Liver (tissue), 3 donors: Measurements from ENCODE around the gene FDX1.

Source experiments
- EGR1 ChIP-seq, 2 donors: IDR thresholded peaks; 2 replicates each; pipeline ENCODE4 v1.6.1; 2016 to 2018; ENCODE audit warnings: antibody characterized with exemption in 2 of 2, low read depth in 2 of 2
- GABPA ChIP-seq, 2 donors: IDR thresholded peaks in 1 of 2; conservative IDR thresholded peaks in 1 of 2; 2 replicates each; pipeline ENCODE4 v1.6.1; 2016; ENCODE audit warnings: antibody characterized with exemption in 2 of 2, mild to moderate bottlenecking in 1 of 2, moderate library complexity in 1 of 2
- HNF4A ChIP-seq, 2 donors: conservative IDR thresholded peaks; 2 replicates each; pipeline ENCODE4 v1.6.1; 2016; ENCODE audit warnings: antibody characterized with exemption in 2 of 2, mild to moderate bottlenecking in 2 of 2
- RXRA ChIP-seq, 2 donors: IDR thresholded peaks; 2 replicates each; pipeline ENCODE4 v1.6.1; 2017 to 2018; ENCODE audit warnings: antibody characterized with exemption in 2 of 2, mild to moderate bottlenecking in 1 of 2
- SP1 ChIP-seq: IDR thresholded peaks from 2 replicates; pipeline ENCODE4 v1.6.1; 2018; ENCODE audit warnings: antibody characterized with exemption, mild to moderate bottlenecking
- YY1 ChIP-seq: IDR thresholded peaks from 2 replicates; pipeline ENCODE4 v1.6.1; 2016; ENCODE audit warnings: antibody characterized with exemption, mild to moderate bottlenecking
- TF ChIP-seq, protein P1 (sequence below): fragments of 150-350 bp; IDR thresholded peaks from 2 replicates; pipeline ENCODE4 v1.5.1; 2017; ENCODE audit warnings: improper control_type of control experiment, low read depth, low read length; ENCODE audit not compliant: missing input control
- TF ChIP-seq, protein P2 (sequence below): IDR thresholded peaks from 2 replicates; pipeline ENCODE4 v1.6.1; 2016; ENCODE audit warnings: antibody characterized with exemption
- TF ChIP-seq, protein P3 (sequence below): IDR thresholded peaks from 2 replicates; pipeline ENCODE4 v1.6.1; 2016; ENCODE audit warnings: antibody characterized with exemption, mild to moderate bottlenecking
- TF ChIP-seq, protein P4 (sequence below): IDR thresholded peaks from 2 replicates; pipeline ENCODE4 v1.6.1; 2016; ENCODE audit warnings: antibody characterized with exemption
- donor health status: healthy.
- donor health status: healthy.

DNA sequence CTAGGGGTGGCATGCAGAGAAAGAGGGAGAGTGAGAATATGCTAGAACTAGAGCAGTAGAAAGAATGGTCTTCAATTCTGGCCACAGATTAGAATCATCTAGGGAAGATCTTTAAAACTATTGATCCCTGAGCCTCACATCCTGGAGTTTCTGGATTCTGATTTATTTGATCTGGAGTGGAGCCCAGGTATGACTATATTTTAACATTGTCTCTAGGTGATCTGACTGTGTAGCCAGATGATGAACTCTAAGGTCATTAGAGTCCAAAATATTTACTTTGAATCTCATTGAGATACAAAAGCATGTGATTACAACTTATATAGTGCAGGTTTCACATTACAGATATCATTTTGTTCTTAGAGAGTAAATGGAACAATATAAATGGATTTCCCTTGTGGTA, 79.7 kb downstream of the FDX1 start:
- no peak for TF ChIP-seq YY1
- TF ChIP-seq, protein P1, sequence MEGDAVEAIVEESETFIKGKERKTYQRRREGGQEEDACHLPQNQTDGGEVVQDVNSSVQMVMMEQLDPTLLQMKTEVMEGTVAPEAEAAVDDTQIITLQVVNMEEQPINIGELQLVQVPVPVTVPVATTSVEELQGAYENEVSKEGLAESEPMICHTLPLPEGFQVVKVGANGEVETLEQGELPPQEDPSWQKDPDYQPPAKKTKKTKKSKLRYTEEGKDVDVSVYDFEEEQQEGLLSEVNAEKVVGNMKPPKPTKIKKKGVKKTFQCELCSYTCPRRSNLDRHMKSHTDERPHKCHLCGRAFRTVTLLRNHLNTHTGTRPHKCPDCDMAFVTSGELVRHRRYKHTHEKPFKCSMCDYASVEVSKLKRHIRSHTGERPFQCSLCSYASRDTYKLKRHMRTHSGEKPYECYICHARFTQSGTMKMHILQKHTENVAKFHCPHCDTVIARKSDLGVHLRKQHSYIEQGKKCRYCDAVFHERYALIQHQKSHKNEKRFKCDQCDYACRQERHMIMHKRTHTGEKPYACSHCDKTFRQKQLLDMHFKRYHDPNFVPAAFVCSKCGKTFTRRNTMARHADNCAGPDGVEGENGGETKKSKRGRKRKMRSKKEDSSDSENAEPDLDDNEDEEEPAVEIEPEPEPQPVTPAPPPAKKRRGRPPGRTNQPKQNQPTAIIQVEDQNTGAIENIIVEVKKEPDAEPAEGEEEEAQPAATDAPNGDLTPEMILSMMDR: no peak
- TF ChIP-seq, protein P2, sequence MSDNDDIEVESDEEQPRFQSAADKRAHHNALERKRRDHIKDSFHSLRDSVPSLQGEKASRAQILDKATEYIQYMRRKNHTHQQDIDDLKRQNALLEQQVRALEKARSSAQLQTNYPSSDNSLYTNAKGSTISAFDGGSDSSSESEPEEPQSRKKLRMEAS: peak; percentile 16
- TF ChIP-seq, protein P3, sequence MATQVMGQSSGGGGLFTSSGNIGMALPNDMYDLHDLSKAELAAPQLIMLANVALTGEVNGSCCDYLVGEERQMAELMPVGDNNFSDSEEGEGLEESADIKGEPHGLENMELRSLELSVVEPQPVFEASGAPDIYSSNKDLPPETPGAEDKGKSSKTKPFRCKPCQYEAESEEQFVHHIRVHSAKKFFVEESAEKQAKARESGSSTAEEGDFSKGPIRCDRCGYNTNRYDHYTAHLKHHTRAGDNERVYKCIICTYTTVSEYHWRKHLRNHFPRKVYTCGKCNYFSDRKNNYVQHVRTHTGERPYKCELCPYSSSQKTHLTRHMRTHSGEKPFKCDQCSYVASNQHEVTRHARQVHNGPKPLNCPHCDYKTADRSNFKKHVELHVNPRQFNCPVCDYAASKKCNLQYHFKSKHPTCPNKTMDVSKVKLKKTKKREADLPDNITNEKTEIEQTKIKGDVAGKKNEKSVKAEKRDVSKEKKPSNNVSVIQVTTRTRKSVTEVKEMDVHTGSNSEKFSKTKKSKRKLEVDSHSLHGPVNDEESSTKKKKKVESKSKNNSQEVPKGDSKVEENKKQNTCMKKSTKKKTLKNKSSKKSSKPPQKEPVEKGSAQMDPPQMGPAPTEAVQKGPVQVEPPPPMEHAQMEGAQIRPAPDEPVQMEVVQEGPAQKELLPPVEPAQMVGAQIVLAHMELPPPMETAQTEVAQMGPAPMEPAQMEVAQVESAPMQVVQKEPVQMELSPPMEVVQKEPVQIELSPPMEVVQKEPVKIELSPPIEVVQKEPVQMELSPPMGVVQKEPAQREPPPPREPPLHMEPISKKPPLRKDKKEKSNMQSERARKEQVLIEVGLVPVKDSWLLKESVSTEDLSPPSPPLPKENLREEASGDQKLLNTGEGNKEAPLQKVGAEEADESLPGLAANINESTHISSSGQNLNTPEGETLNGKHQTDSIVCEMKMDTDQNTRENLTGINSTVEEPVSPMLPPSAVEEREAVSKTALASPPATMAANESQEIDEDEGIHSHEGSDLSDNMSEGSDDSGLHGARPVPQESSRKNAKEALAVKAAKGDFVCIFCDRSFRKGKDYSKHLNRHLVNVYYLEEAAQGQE: no peak
- TF ChIP-seq EGR1 (IDR thresholded peaks at IDR 0.05; ENCODE audit: low read depth in 2 of 2): no peak
- TF ChIP-seq RXRA (IDR thresholded peaks at IDR 0.05): peak in 1 of 2 donors; percentile 74
- TF ChIP-seq SP1: no peak
- TF ChIP-seq, protein P4, sequence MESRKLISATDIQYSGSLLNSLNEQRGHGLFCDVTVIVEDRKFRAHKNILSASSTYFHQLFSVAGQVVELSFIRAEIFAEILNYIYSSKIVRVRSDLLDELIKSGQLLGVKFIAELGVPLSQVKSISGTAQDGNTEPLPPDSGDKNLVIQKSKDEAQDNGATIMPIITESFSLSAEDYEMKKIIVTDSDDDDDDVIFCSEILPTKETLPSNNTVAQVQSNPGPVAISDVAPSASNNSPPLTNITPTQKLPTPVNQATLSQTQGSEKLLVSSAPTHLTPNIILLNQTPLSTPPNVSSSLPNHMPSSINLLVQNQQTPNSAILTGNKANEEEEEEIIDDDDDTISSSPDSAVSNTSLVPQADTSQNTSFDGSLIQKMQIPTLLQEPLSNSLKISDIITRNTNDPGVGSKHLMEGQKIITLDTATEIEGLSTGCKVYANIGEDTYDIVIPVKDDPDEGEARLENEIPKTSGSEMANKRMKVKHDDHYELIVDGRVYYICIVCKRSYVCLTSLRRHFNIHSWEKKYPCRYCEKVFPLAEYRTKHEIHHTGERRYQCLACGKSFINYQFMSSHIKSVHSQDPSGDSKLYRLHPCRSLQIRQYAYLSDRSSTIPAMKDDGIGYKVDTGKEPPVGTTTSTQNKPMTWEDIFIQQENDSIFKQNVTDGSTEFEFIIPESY: no peak
- TF ChIP-seq HNF4A (conservative IDR thresholded peaks at IDR 0.05): no peak
- TF ChIP-seq GABPA (IDR thresholded peaks at IDR 0.05 in 1 of 2, conservative IDR thresholded peaks at IDR 0.05 in 1 of 2): no peak
